Gastroesophageal sphincter (tissue), 4 donors: ENCODE data around the gene MAOA. TPM values are rescaled to one million over a fixed set of nuclear protein-coding genes. Genes with fewer than 3 reads are reported as not detected.

Experiments used
- ATAC-seq: fragments of 150-250 bp; one replicate; pipeline ENCODE4 v1.9.1; 2016; ENCODE audit warnings: mild to moderate bottlenecking, moderate library complexity
- H3K27ac ChIP-seq, 4 donors: fragments of 200-600 bp; sonication (generic) in 3 of 4; 1 replicate in 3 of 4; 2 replicates in 1 of 4; pipeline ENCODE4 v1.5.1; 2016 to 2019
- H3K27me3 ChIP-seq: fragments of 200-600 bp; sonication (generic); one replicate; pipeline ENCODE4 v1.5.1; 2019
- H3K36me3 ChIP-seq, 2 donors: fragments of 200-600 bp; sonication (generic); one replicate each; pipeline ENCODE4 v1.5.1; 2019; ENCODE audit warnings: control low read depth in 1 of 2
- H3K4me1 ChIP-seq, 3 donors: fragments of 200-600 bp; sonication (generic); 1 replicate in 2 of 3; 2 replicates in 1 of 3; pipeline ENCODE4 v1.5.1; 2016 to 2019; ENCODE audit warnings: control low read depth in 2 of 3
- H3K4me3 ChIP-seq, 2 donors: fragments of 200-600 bp; sonication (generic); one replicate each; pipeline ENCODE4 v1.5.1; 2019; ENCODE audit warnings: mild to moderate bottlenecking in 1 of 2, moderate library complexity in 1 of 2
- H3K9me3 ChIP-seq, 3 donors: fragments of 200-600 bp; sonication (generic); one replicate each; pipeline ENCODE4 v1.5.1; 2017 to 2019; ENCODE audit warnings: control low read depth in 2 of 3
- EP300 ChIP-seq: sonication (generic); formaldehyde crosslinking; IDR thresholded peaks from one replicate; pipeline ENCODE4 v1.6.1; 2017; ENCODE audit warnings: antibody characterized with exemption, mild to moderate bottlenecking
- POLR2A ChIP-seq, 2 donors: fragments of 450-650 bp; IDR thresholded peaks; one replicate each; pipeline ENCODE4 v1.6.1; 2017; ENCODE audit warnings: antibody characterized with exemption in 2 of 2, mild to moderate bottlenecking in 2 of 2, moderate library complexity in 1 of 2
- POLR2AphosphoS5 ChIP-seq: sonication (generic); formaldehyde crosslinking; IDR thresholded peaks from one replicate; pipeline ENCODE4 v1.6.1; 2017; ENCODE audit warnings: antibody characterized with exemption
- WGBS, 2 donors: methylation state at CpG; one replicate each; pipeline ENCODE4 v1.1.5; 2018; ENCODE audit warnings: low coverage in 1 of 2; 5-methylcytosine and 5-hydroxymethylcytosine counted together
- total RNA-seq, 4 donors: library from RNA; depleted of rRNA; stranded (reverse); fragments of >200 nt; gene quantifications; one replicate each; pipeline ENCODE4 v1.1.0, GENCODE V29; 2016
- TF ChIP-seq, protein P1 (sequence below), 4 experiments: fragments of 200-600 bp in 2 of 4; fragments of 450-650 bp in 2 of 4; sonication (generic) in 1 of 4; IDR thresholded peaks; one replicate each; pipeline ENCODE4 v1.5.1; 2017 to 2019; ENCODE audit warnings: antibody characterized with exemption in 4 of 4, mild to moderate bottlenecking in 2 of 4, moderate library complexity in 2 of 4

The MAOA gene
- total RNA-seq, 4 donors from 2014 or later: 306 to 750 (median 329) TPM

DNA sequence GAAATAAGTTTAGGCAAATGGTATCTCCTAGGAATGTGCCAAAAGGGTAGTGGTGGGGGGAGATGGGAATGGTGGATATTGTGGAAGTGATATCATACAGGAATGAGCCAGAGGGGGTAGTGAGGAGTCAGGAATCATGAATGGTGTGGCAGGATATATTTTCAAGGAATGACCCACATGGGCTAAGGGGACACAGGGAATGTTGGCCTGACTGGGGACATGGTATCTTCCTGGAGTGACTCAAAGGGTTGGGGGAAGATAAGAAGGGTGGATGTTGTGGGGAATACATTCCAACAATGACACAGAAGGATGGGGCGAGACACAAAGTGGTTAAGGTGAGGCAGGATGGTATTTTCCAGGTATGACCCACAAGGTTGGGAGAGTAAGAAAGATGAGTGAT, 60.6 kb downstream of the MAOA start:
- no peaks in the 10 kb centered on the region for H3K4me1 ChIP-seq
- H3K27ac ChIP-seq: no peak overlapping the region
- H3K27me3 ChIP-seq: no peaks in the 10 kb centered on the region
- WGBS, 2 donors: 88 to 100% methylated on average over 1 of the region's 1 CpG
- TF ChIP-seq, protein P1, sequence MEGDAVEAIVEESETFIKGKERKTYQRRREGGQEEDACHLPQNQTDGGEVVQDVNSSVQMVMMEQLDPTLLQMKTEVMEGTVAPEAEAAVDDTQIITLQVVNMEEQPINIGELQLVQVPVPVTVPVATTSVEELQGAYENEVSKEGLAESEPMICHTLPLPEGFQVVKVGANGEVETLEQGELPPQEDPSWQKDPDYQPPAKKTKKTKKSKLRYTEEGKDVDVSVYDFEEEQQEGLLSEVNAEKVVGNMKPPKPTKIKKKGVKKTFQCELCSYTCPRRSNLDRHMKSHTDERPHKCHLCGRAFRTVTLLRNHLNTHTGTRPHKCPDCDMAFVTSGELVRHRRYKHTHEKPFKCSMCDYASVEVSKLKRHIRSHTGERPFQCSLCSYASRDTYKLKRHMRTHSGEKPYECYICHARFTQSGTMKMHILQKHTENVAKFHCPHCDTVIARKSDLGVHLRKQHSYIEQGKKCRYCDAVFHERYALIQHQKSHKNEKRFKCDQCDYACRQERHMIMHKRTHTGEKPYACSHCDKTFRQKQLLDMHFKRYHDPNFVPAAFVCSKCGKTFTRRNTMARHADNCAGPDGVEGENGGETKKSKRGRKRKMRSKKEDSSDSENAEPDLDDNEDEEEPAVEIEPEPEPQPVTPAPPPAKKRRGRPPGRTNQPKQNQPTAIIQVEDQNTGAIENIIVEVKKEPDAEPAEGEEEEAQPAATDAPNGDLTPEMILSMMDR (IDR thresholded peaks at IDR 0.05): no peak
- TF ChIP-seq POLR2AphosphoS5 (no peak), POLR2A (IDR thresholded peaks at IDR 0.05) (no peak)
- H3K9me3 ChIP-seq: no peaks in the 10 kb centered on the region
- peaks cover 0 to 50% of the 10 kb centered on the region in 2 donors for H3K36me3 ChIP-seq
- H3K4me3 ChIP-seq: no peak overlapping the region
- ATAC-seq: no peak

DNA sequence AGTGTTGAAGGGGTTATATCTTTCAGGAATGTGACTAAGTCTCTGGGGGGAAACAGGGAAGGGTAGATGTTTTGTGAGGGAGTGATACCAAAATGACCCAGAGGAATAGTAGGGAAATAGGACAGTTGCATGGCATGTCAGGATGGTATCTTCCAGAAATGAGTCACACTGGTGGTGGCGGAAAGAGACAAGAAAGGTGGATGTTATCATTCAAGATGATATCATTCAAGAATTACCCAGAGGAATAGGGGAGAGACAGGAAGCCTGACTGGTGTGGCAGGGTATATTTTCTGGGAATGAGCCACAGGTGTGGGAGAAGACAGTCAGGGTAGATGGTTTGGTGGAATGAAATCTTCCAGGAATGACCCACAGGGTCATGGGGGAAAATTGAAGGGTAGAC, 61.1 kb downstream of the MAOA start:
- Histone ChIP-seq H3K27ac (no peak overlapping the region), H3K4me1 (no peaks in the 10 kb centered on the region), H3K9me3 (no peaks in the 10 kb centered on the region), H3K36me3 (peaks cover 0 to 50% of the 10 kb centered on the region in 2 donors), H3K27me3 (no peaks in the 10 kb centered on the region), H3K4me3 (no peak overlapping the region)
- WGBS, 2 donors: 78 to 100% methylated on average over 1 of the region's 1 CpG
- no peak for ATAC-seq
- TF ChIP-seq POLR2A (IDR thresholded peaks at IDR 0.05): no peak
- no peak for TF ChIP-seq POLR2AphosphoS5
- TF ChIP-seq EP300: no peak
- TF ChIP-seq, protein P1 (IDR thresholded peaks at IDR 0.05): no peak

DNA sequence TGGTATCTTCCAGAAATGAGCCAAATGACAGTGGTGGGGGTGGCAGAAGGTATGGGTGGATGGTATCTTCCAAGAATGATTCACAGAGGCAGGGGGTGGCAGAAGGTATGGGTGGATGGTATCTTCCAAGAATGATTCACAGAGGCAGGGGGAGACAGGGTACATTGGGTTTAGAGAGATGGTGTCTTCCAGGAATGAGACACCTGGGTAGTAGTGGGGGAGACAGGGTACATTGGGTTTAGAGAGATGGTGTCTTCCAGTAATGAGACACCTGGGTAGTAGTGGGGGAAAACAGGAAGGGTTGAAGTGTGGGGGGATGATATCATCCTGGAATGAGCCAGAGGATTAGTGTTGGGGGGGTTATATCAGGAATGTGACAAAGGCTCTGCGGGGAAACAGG, 62.0 kb downstream of the MAOA start:
- ATAC-seq: no peak
- Histone ChIP-seq H3K4me1 (no peaks in the 10 kb centered on the region), H3K27ac (no peak overlapping the region), H3K27me3 (no peaks in the 10 kb centered on the region), H3K9me3 (no peaks in the 10 kb centered on the region), H3K36me3 (peaks cover 0 to 47% of the 10 kb centered on the region in 2 donors), H3K4me3 (no peak overlapping the region)
- WGBS, 2 donors: 57 to 86% methylated on average over 1 of the region's 1 CpG
- no peak for TF ChIP-seq POLR2A (IDR thresholded peaks at IDR 0.05)
- TF ChIP-seq POLR2AphosphoS5: no peak
- no peak for TF ChIP-seq EP300
- TF ChIP-seq, protein P1 (IDR thresholded peaks at IDR 0.05): no peak

DNA sequence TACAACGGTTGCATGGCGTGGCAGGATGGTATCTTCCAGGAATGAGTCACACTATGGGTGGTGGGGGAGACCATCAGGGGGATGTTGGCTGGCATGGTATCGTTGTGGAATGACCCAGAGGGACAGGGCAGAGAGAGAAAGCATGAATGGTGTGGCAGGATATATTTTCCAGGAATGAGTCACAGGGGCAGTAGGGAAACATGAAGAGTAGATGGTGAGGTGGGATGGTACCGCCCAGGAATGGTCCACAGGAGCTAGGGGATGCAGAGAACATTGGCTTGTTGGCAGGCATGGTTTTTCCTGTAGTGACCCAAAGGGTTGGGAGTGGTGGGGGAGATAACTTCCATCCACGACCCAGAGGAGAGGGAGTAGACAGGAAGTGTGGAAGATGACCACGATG, 62.4 kb downstream of the MAOA start:
- H3K4me1 ChIP-seq: no peaks in the 10 kb centered on the region
- no peak for ATAC-seq
- WGBS, 2 donors: 83 to 94% methylated on average over 3 to 5 of the region's 6 CpGs
- H3K36me3 ChIP-seq: peaks cover 0 to 43% of the 10 kb centered on the region in 2 donors
- no peak overlapping the region for H3K27ac ChIP-seq
- H3K27me3 ChIP-seq: no peaks in the 10 kb centered on the region
- TF ChIP-seq, protein P1 (IDR thresholded peaks at IDR 0.05): no peak
- TF ChIP-seq EP300 (no peak), POLR2AphosphoS5 (no peak), POLR2A (IDR thresholded peaks at IDR 0.05) (no peak)
- no peaks in the 10 kb centered on the region for H3K9me3 ChIP-seq
- H3K4me3 ChIP-seq: no peak overlapping the region

DNA sequence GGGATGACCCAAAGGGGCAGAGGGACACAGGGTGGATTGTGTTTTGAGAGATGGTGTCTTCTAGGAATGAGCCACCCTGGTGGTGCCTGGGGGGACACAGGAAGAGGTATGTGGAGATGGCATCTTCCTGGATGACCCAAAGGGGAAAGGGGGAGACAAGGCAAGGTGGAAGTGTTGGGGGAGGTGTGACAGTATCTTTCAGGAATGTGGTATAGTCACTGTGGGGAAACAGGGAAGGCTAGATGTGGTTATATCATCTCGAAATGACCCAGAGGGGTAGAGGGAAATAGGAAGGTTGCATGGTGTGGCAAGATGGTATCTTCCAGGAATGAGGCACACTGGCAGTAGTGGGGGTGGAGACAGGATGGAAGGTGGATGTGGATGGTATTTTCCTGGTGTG, 62.9 kb downstream of the MAOA start:
- peaks cover 0 to 43% of the 10 kb centered on the region in 2 donors for H3K36me3 ChIP-seq
- WGBS, 2 donors: 73 to 80% methylated on average over 1 of the region's 1 CpG
- H3K4me1 ChIP-seq: no peaks in the 10 kb centered on the region
- H3K4me3 ChIP-seq: no peak overlapping the region
- ATAC-seq: no peak
- H3K27me3 ChIP-seq: no peaks in the 10 kb centered on the region
- H3K27ac ChIP-seq: no peak overlapping the region
- no peaks in the 10 kb centered on the region for H3K9me3 ChIP-seq
- TF ChIP-seq POLR2AphosphoS5: no peak
- TF ChIP-seq, protein P1 (IDR thresholded peaks at IDR 0.05): no peak
- no peak for TF ChIP-seq EP300
- no peak for TF ChIP-seq POLR2A (IDR thresholded peaks at IDR 0.05)
